Measurements from ENCODE around the gene BSG. TPM values are rescaled to one million over a fixed set of nuclear protein-coding genes. Genes with fewer than 3 reads are reported as not detected.
"Not testable (repeated sequence)": the region's sequence is repeated elsewhere in the genome, so short reads cannot be mapped to it uniquely, and the experiment has no call there.

The BSG gene
- total RNA-seq, 1 experiment from 2014 or later = 546 TPM

GRCh38 chr19:620166-620862 lies 47.9 kb downstream of the BSG start:
- peaks cover 37% of the 10 kb centered on the region for H3K36me3 ChIP-seq
- no peak overlapping the region for H3K4me3 ChIP-seq
- DNase-seq = no peak
- no peaks in the 10 kb centered on the region for H3K4me1 ChIP-seq
- no peak overlapping the region for H3K27ac ChIP-seq
- H3K9me3 ChIP-seq (replicated peaks) = no peaks in the 10 kb centered on the region
- no peaks in the 10 kb centered on the region for H3K27me3 ChIP-seq

GRCh38 chr19:621191-621590 lies 48.8 kb downstream of the BSG start:
- peaks cover 40% of the 10 kb centered on the region for H3K36me3 ChIP-seq
- DNase-seq = not testable (repeated sequence)

GRCh38 chr19:621819-622218 lies 49.4 kb downstream of the BSG start:
- Histone ChIP-seq H3K36me3 (peaks cover 40% of the 10 kb centered on the region), H3K27ac (no peak overlapping the region)

More at GRCh38 chr19:621191-621590, 48.8 kb downstream of the BSG start:
- H3K27me3 ChIP-seq; H3K27ac ChIP-seq; H3K4me3 ChIP-seq; H3K9me3 ChIP-seq (replicated peaks); H3K4me1 ChIP-seq: not testable (repeated sequence)

GRCh38 chr19:622666-623065 lies 50.3 kb downstream of the BSG start:
- Histone ChIP-seq H3K27me3 (no peaks in the 10 kb centered on the region), H3K36me3 (peaks cover 40% of the 10 kb centered on the region), H3K9me3 (replicated peaks) (no peaks in the 10 kb centered on the region), H3K27ac (no peak overlapping the region), H3K4me3 (no peak overlapping the region), H3K4me1 (no peaks in the 10 kb centered on the region)
- DNase-seq = no peak

More at GRCh38 chr19:621819-622218, 49.4 kb downstream of the BSG start:
- no peak for DNase-seq
- Histone ChIP-seq H3K4me1 (no peaks in the 10 kb centered on the region), H3K27me3 (no peaks in the 10 kb centered on the region), H3K4me3 (no peak overlapping the region), H3K9me3 (replicated peaks) (no peaks in the 10 kb centered on the region)

GRCh38 chr19:623175-623916 lies 51.0 kb downstream of the BSG start:
- H3K4me1 ChIP-seq = no peaks in the 10 kb centered on the region
- DNase-seq = no peak
- no peaks in the 10 kb centered on the region for H3K27me3 ChIP-seq
- H3K27ac ChIP-seq = no peak overlapping the region
- H3K36me3 ChIP-seq = peaks cover 36% of the 10 kb centered on the region
- no peaks in the 10 kb centered on the region for H3K9me3 ChIP-seq (replicated peaks)
- no peak overlapping the region for H3K4me3 ChIP-seq

- Histone ChIP-seq H3K36me3 (peaks cover 32% of the 10 kb centered on the region), H3K9me3 (replicated peaks) (no peaks in the 10 kb centered on the region), H3K27me3 (no peaks in the 10 kb centered on the region), H3K27ac (no peak overlapping the region), H3K4me1 (no peaks in the 10 kb centered on the region), H3K4me3 (no peak overlapping the region)
- DNase-seq = no peak
Measured at GRCh38 chr19:623974-624373, 51.6 kb downstream of the BSG start.

- H3K4me3 ChIP-seq = no peak overlapping the region
- no peak for DNase-seq
- no peak overlapping the region for H3K27ac ChIP-seq
- H3K4me1 ChIP-seq = no peaks in the 10 kb centered on the region
- no peaks in the 10 kb centered on the region for H3K27me3 ChIP-seq
- H3K9me3 ChIP-seq (replicated peaks) = no peaks in the 10 kb centered on the region
- peaks cover 26% of the 10 kb centered on the region for H3K36me3 ChIP-seq
Measured at GRCh38 chr19:624433-625109, 52.2 kb downstream of the BSG start.

GRCh38 chr19:625257-625656 lies 52.9 kb downstream of the BSG start:
- Histone ChIP-seq H3K27me3 (no peaks in the 10 kb centered on the region), H3K36me3 (peaks cover 19% of the 10 kb centered on the region), H3K4me1 (no peaks in the 10 kb centered on the region), H3K9me3 (replicated peaks) (no peaks in the 10 kb centered on the region), H3K27ac (no peak overlapping the region), H3K4me3 (no peak overlapping the region)
- no peak for DNase-seq

GRCh38 chr19:626566-626965 lies 54.2 kb downstream of the BSG start:
- not testable (repeated sequence) for H3K27ac ChIP-seq; DNase-seq; H3K4me3 ChIP-seq; H3K9me3 ChIP-seq (replicated peaks); H3K27me3 ChIP-seq; H3K4me1 ChIP-seq
- H3K36me3 ChIP-seq = peaks cover 17% of the 10 kb centered on the region

GRCh38 chr19:628168-628567 lies 55.8 kb downstream of the BSG start:
- peaks cover 8% of the 10 kb centered on the region; the same call in 1 of the 2 replicates for H3K36me3 ChIP-seq
- H3K27me3 ChIP-seq = no peaks in the 10 kb centered on the region
- H3K27ac ChIP-seq = no peak overlapping the region
- no peaks in the 10 kb centered on the region for H3K4me1 ChIP-seq
- no peaks in the 10 kb centered on the region for H3K9me3 ChIP-seq (replicated peaks)
- no peak for DNase-seq
- H3K4me3 ChIP-seq = no peak overlapping the region

- H3K27me3 ChIP-seq; H3K4me3 ChIP-seq; H3K9me3 ChIP-seq (replicated peaks); H3K36me3 ChIP-seq; DNase-seq; H3K27ac ChIP-seq; H3K4me1 ChIP-seq: not testable (repeated sequence)
Measured at GRCh38 chr19:629515-629914, 57.1 kb downstream of the BSG start.

- no peak for DNase-seq
- Histone ChIP-seq H3K9me3 (replicated peaks) (no peaks in the 10 kb centered on the region), H3K4me3 (no peak overlapping the region), H3K27ac (no peak overlapping the region), H3K4me1 (no peaks in the 10 kb centered on the region), H3K36me3 (peaks cover 5% of the 10 kb centered on the region; the same call in 1 of the 2 replicates), H3K27me3 (no peaks in the 10 kb centered on the region)
Measured at GRCh38 chr19:629961-630714, 57.7 kb downstream of the BSG start.

GRCh38 chr19:632579-633067 lies 60.2 kb downstream of the BSG start:
- Histone ChIP-seq H3K9me3 (replicated peaks) (no peaks in the 10 kb centered on the region), H3K36me3 (peaks cover 3% of the 10 kb centered on the region; the same call in 1 of the 2 replicates), H3K4me1 (no peaks in the 10 kb centered on the region), H3K27ac (peak overlapping the region; percentile 36; the same call in 1 of the 2 replicates), H3K27me3 (no peaks in the 10 kb centered on the region), H3K4me3 (peak overlapping the region; percentile 95)
- DNase-seq = peak; percentile 59 to 70
